Esophagus mucosa (tissue), 1 donor: Measurements from ENCODE around the gene REEP3. TPM values are rescaled to one million over a fixed set of nuclear protein-coding genes. Genes with fewer than 3 reads are reported as not detected.
"Not testable (repeated sequence)": the region's sequence is repeated elsewhere in the genome, so short reads cannot be mapped to it uniquely, and the experiment has no call there.

ENCODE experiments used
- ATAC-seq: fragments of 200-7000 bp; cut with Tn5 transposase; one replicate; pipeline ENCODE4 v1.9.1; 2020
- total RNA-seq: library from RNA; stranded (reverse); gene quantifications from one replicate; pipeline ENCODE4 v1.2.4, GENCODE V29; 2023
- donor health status: DM: yes; HTN: yes; CAD: no.

Gene REEP3
- total RNA-seq, 1 donor from 2014 or later, result 24.5 TPM

- no peak for ATAC-seq
Measured at GRCh38 chr10:63630931-63631680, 109.9 kb downstream of the REEP3 start.

GRCh38 chr10:63631991-63632390, 110.8 kb downstream of the REEP3 start:
- no peak for ATAC-seq

- ATAC-seq, result no peak
Measured at GRCh38 chr10:63633677-63634487, 112.7 kb downstream of the REEP3 start.

- ATAC-seq, result no peak
Measured at GRCh38 chr10:63634488-63635065, 113.4 kb downstream of the REEP3 start.

- no peak for ATAC-seq
Measured at GRCh38 chr10:63636812-63637211, 115.6 kb downstream of the REEP3 start.

GRCh38 chr10:63637901-63638327, 116.7 kb downstream of the REEP3 start:
- ATAC-seq, result no peak

- ATAC-seq, result no peak
Measured at GRCh38 chr10:63641366-63641765, 120.2 kb downstream of the REEP3 start.

GRCh38 chr10:63641799-63642198, 120.6 kb downstream of the REEP3 start:
- no peak for ATAC-seq

GRCh38 chr10:63642808-63643207, 121.6 kb downstream of the REEP3 start:
- ATAC-seq, result no peak

- ATAC-seq, result no peak
Measured at GRCh38 chr10:63644418-63645142, 123.4 kb downstream of the REEP3 start.

GRCh38 chr10:63645195-63645594, 124.0 kb downstream of the REEP3 start:
- no peak for ATAC-seq

- ATAC-seq, result no peak
Measured at GRCh38 chr10:63646491-63646890, 125.3 kb downstream of the REEP3 start.

- no peak for ATAC-seq
Measured at GRCh38 chr10:63651864-63652263, 130.7 kb downstream of the REEP3 start.

- ATAC-seq, result peak; percentile 29
Measured at GRCh38 chr10:63653747-63654146, 132.5 kb downstream of the REEP3 start.

GRCh38 chr10:63657761-63658160, 136.6 kb downstream of the REEP3 start:
- ATAC-seq, result no peak

- ATAC-seq, result not testable (repeated sequence)
Measured at GRCh38 chr10:63660941-63661340, 139.7 kb downstream of the REEP3 start.

- no peak for ATAC-seq
Measured at GRCh38 chr10:63661347-63661746, 140.1 kb downstream of the REEP3 start.

- ATAC-seq, result no peak
Measured at GRCh38 chr10:63664341-63664885, 143.2 kb downstream of the REEP3 start.

GRCh38 chr10:63665006-63665580, 143.9 kb downstream of the REEP3 start:
- not testable (repeated sequence) for ATAC-seq

- no peak for ATAC-seq
Measured at GRCh38 chr10:63665670-63666134, 144.5 kb downstream of the REEP3 start.

GRCh38 chr10:63666836-63667383, 145.7 kb downstream of the REEP3 start:
- no peak for ATAC-seq
